22Rv1 (cell line): ENCODE measurements around the gene NHEJ1.

ENCODE experiments used
- H3K27ac ChIP-seq: fragments of 450-650 bp; 2 replicates; pipeline ENCODE4 v1.5.1; 2017
- CTCF ChIP-seq: fragments of 450-650 bp; IDR thresholded peaks from 2 replicates; pipeline ENCODE4 v1.5.1; 2017; ENCODE audit warnings: mild to moderate bottlenecking
- ZFX ChIP-seq: fragments of 450-650 bp; IDR thresholded peaks from 2 replicates; pipeline ENCODE4 v1.6.1; 2017; ENCODE audit warnings: antibody characterized with exemption, borderline replicate concordance

NHEJ1 gene

GRCh38 chr2:219186754-219187456 is 26.3 kb upstream of the NHEJ1 start:
- no peak for TF ChIP-seq ZFX

GRCh38 chr2:219184121-219184520 is 23.5 kb upstream of the NHEJ1 start:
- TF ChIP-seq ZFX (no peak), CTCF (no peak)

More at GRCh38 chr2:219186754-219187456, 26.3 kb upstream of the NHEJ1 start:
- H3K27ac ChIP-seq = no peak overlapping the region

GRCh38 chr2:219183151-219183772 is 22.6 kb upstream of the NHEJ1 start:
- no peak overlapping the region for H3K27ac ChIP-seq
- TF ChIP-seq ZFX = no peak
- TF ChIP-seq CTCF = no peak

More at GRCh38 chr2:219184121-219184520, 23.5 kb upstream of the NHEJ1 start:
- H3K27ac ChIP-seq = no peak overlapping the region

GRCh38 chr2:219182331-219183150 is 21.9 kb upstream of the NHEJ1 start:
- no peak overlapping the region for H3K27ac ChIP-seq
- no peak for TF ChIP-seq CTCF
- TF ChIP-seq ZFX = no peak

GRCh38 chr2:219181531-219181930 is 20.9 kb upstream of the NHEJ1 start:
- TF ChIP-seq CTCF = no peak
- TF ChIP-seq ZFX = no peak
- H3K27ac ChIP-seq = no peak overlapping the region

GRCh38 chr2:219180961-219181360 is 20.3 kb upstream of the NHEJ1 start:
- no peak overlapping the region for H3K27ac ChIP-seq
- no peak for TF ChIP-seq CTCF
- TF ChIP-seq ZFX = no peak

GRCh38 chr2:219179601-219180465 is 19.2 kb upstream of the NHEJ1 start:
- no peak overlapping the region for H3K27ac ChIP-seq
- TF ChIP-seq ZFX (no peak), CTCF (no peak)
